Ascending aorta (tissue), 2 donors: ENCODE measurements around the gene C17orf100. TPM values are rescaled to one million over a fixed set of nuclear protein-coding genes. Genes with fewer than 3 reads are reported as not detected.
"Not testable (repeated sequence)": the region's sequence is repeated elsewhere in the genome, so short reads cannot be mapped to it uniquely, and the experiment has no call there.

Source experiments
- DNase-seq, 2 donors: peaks; one replicate each; pipeline ENCODE4 v3.0.0-alpha.2; 2019; ENCODE audit warnings: low spot score in 2 of 2
- H3K27ac ChIP-seq, 2 donors: fragments of 200-600 bp; sonication (generic); one replicate each; pipeline ENCODE4 v1.5.1; 2016 to 2017; ENCODE audit warnings: mild to moderate bottlenecking in 1 of 2
- H3K27me3 ChIP-seq: fragments of 200-600 bp; sonication (generic); one replicate; pipeline ENCODE4 v1.5.1; 2017
- H3K36me3 ChIP-seq, 2 donors: fragments of 200-600 bp; sonication (generic); one replicate each; pipeline ENCODE4 v1.5.1; 2016
- H3K4me1 ChIP-seq, 2 donors: fragments of 200-600 bp; sonication (generic); one replicate each; pipeline ENCODE4 v1.5.1; 2016 to 2017; ENCODE audit warnings: mild to moderate bottlenecking in 1 of 2
- H3K4me3 ChIP-seq, 2 donors: fragments of 200-600 bp; sonication (generic); one replicate each; pipeline ENCODE4 v1.5.1; 2016 to 2017; ENCODE audit warnings: mild to moderate bottlenecking in 1 of 2
- H3K9me3 ChIP-seq, 2 donors: fragments of 200-600 bp; sonication (generic); one replicate each; pipeline ENCODE4 v1.5.1; 2016
- intact Hi-C: fragments of 100-400 bp; cut with DNase I; formaldehyde crosslinking; loops from one replicate; pipeline ENCODE4 v1.15.1; 2023
- total RNA-seq: library from RNA; depleted of rRNA; stranded (reverse); fragments of >200 nt; gene quantifications from one replicate; pipeline ENCODE4 v1.1.0, GENCODE V29; 2016
- TF ChIP-seq, protein P1 (sequence below), 3 experiments: fragments of 200-600 bp in 2 of 3; fragments of 450-650 bp in 1 of 3; sonication (generic) in 2 of 3; IDR thresholded peaks; one replicate each; pipeline ENCODE4 v1.5.1; 2016 to 2019; ENCODE audit warnings: antibody characterized with exemption in 3 of 3, mild to moderate bottlenecking in 1 of 3, moderate library complexity in 1 of 3

The C17orf100 gene
- total RNA-seq, 1 donor from 2014 or later: 4.3 TPM

DNA sequence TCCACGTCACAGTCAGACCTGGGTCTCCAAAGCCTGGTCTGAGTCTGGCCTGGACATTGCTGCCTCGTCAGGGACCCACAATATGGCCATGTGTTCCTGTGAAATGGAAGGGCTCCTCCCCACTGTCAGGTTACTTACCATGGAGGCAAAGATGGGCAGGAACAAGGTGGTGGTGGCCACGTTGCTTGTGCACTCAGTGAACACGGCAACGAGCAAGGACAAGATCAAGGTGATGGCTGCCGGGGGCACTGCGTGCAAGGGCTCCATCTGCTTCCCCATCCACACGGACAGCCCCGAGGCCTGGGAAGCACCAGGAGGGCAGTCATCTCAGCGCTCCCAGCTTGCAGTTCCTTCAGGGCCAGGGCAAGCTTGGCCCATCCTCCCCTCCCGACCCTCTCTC, 39.1 kb downstream of the C17orf100 start:
- no peak overlapping the region for H3K27ac ChIP-seq
- H3K4me3 ChIP-seq: no peak overlapping the region
- H3K4me1 ChIP-seq: no peaks in the 10 kb centered on the region
- H3K27me3 ChIP-seq: no peaks in the 10 kb centered on the region
- H3K36me3 ChIP-seq: no peaks in the 10 kb centered on the region
- no peak for DNase-seq
- TF ChIP-seq, protein P1, sequence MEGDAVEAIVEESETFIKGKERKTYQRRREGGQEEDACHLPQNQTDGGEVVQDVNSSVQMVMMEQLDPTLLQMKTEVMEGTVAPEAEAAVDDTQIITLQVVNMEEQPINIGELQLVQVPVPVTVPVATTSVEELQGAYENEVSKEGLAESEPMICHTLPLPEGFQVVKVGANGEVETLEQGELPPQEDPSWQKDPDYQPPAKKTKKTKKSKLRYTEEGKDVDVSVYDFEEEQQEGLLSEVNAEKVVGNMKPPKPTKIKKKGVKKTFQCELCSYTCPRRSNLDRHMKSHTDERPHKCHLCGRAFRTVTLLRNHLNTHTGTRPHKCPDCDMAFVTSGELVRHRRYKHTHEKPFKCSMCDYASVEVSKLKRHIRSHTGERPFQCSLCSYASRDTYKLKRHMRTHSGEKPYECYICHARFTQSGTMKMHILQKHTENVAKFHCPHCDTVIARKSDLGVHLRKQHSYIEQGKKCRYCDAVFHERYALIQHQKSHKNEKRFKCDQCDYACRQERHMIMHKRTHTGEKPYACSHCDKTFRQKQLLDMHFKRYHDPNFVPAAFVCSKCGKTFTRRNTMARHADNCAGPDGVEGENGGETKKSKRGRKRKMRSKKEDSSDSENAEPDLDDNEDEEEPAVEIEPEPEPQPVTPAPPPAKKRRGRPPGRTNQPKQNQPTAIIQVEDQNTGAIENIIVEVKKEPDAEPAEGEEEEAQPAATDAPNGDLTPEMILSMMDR (IDR thresholded peaks at IDR 0.05): no peak
- no peaks in the 10 kb centered on the region for H3K9me3 ChIP-seq
- intact Hi-C loops: no loop called here

DNA sequence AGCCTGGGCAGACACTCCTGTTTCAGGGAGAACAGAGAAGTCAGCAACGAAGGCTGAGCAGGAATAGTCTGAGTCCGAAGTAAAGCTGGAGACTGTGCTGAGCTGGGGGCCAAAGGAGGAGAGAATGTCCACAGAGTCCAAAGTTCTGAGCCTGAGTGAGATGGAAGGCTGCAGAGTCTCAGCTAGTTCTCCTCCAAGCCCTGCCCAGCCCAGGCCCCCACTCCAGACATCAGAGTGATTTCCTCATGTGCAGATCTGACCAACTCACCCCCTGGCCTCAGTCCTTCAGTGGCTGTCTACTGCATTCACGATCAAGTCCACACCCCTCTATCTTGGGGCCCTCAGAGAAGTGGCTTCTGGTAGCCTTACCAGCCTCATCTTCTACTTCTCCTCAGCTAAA, 40.0 kb downstream of the C17orf100 start:
- no peak overlapping the region for H3K4me3 ChIP-seq
- H3K4me1 ChIP-seq: no peaks in the 10 kb centered on the region
- H3K27ac ChIP-seq: no peak overlapping the region
- DNase-seq: no peak
- no peaks in the 10 kb centered on the region for H3K9me3 ChIP-seq
- intact Hi-C loops: no loop called here
- H3K36me3 ChIP-seq: no peaks in the 10 kb centered on the region
- H3K27me3 ChIP-seq: no peaks in the 10 kb centered on the region
- TF ChIP-seq, protein P1 (IDR thresholded peaks at IDR 0.05): no peak

DNA sequence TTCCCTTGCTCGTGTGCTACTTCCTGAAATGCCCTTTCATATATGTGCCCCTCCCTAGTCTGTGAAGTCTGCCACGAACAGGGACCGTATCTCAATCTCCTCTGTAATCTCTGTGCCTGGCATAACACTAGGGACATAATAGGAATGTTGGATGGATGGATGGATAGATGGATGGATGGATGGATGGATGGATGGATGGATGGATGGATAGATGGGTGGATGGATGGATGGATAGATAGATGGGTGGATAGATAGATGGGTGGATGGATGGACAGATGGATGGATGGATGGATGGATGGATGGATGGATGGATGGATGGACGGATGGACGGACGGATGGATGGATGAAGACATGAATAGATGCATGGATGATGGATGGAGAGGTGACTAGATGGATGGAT, 40.4 kb downstream of the C17orf100 start:
- H3K9me3 ChIP-seq, intact Hi-C loops, H3K4me3 ChIP-seq, DNase-seq, H3K27ac ChIP-seq, H3K36me3 ChIP-seq, H3K4me1 ChIP-seq, H3K27me3 ChIP-seq: not testable (repeated sequence)

GRCh38 chr17:6695051-6695450, 43.5 kb downstream of the C17orf100 start:
- intact Hi-C loops: no loop called here

GRCh38 chr17:6695565-6695964, 44.0 kb downstream of the C17orf100 start:
- Histone ChIP-seq H3K27me3 (no peaks in the 10 kb centered on the region), H3K4me1 (no peaks in the 10 kb centered on the region), H3K36me3 (no peaks in the 10 kb centered on the region), H3K9me3 (no peaks in the 10 kb centered on the region), H3K27ac (no peak overlapping the region), H3K4me3 (no peak overlapping the region)
- intact Hi-C loops: no loop called here
- no peak for DNase-seq
- TF ChIP-seq, protein P1 (IDR thresholded peaks at IDR 0.05): no peak

More at GRCh38 chr17:6695051-6695450, 43.5 kb downstream of the C17orf100 start:
- Histone ChIP-seq H3K4me1 (no peaks in the 10 kb centered on the region), H3K36me3 (no peaks in the 10 kb centered on the region), H3K4me3 (no peak overlapping the region), H3K27me3 (no peaks in the 10 kb centered on the region), H3K9me3 (no peaks in the 10 kb centered on the region), H3K27ac (no peak overlapping the region)
- TF ChIP-seq, protein P1 (IDR thresholded peaks at IDR 0.05): no peak
- DNase-seq: no peak

DNA sequence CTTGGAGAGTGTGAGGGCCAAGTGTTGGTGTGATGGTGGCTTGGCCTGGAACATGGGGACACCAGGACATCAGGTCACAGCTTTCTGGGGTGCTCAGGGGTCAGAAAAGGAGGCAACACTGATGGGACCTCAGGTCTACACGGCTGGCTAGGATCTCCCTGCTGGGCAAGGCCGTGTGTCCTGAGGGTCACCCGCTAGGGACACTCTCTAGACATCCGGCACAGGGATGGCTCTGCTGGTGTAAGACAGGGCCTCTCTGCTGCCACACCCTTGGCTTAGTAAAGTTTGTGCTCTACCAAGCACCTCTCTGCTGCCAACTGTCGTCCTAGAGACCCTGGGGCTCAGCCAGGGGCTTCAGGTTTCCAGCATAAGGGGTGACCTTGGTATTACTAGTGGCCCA, 45.3 kb downstream of the C17orf100 start:
- Histone ChIP-seq H3K36me3 (no peaks in the 10 kb centered on the region), H3K27me3 (no peaks in the 10 kb centered on the region), H3K4me1 (no peaks in the 10 kb centered on the region), H3K4me3 (no peak overlapping the region), H3K9me3 (no peaks in the 10 kb centered on the region), H3K27ac (no peak overlapping the region)
- TF ChIP-seq, protein P1 (IDR thresholded peaks at IDR 0.05): no peak
- intact Hi-C loops: no loop called here
- no peak for DNase-seq
